T-helper 2 cell (primary cell): ENCODE results near the gene WWTR1.
A peak's percentile ranks its signal among the peaks of the same experiment; 100 is the strongest.

Source experiments
- DNase-seq, 5 experiments: peaks; one replicate each; pipeline versions ENCODE4 v3.0.0 to v3.0.0-alpha.2; 2012 to 2022
- total RNA-seq, 2 donors: gene quantifications; one replicate each; lab custom pipeline; 2026; lab: John Stamatoyannopoulos, UW

WWTR1 gene
- total RNA-seq: 0.62 to 2.8 reads per million in 2 donors

DNA sequence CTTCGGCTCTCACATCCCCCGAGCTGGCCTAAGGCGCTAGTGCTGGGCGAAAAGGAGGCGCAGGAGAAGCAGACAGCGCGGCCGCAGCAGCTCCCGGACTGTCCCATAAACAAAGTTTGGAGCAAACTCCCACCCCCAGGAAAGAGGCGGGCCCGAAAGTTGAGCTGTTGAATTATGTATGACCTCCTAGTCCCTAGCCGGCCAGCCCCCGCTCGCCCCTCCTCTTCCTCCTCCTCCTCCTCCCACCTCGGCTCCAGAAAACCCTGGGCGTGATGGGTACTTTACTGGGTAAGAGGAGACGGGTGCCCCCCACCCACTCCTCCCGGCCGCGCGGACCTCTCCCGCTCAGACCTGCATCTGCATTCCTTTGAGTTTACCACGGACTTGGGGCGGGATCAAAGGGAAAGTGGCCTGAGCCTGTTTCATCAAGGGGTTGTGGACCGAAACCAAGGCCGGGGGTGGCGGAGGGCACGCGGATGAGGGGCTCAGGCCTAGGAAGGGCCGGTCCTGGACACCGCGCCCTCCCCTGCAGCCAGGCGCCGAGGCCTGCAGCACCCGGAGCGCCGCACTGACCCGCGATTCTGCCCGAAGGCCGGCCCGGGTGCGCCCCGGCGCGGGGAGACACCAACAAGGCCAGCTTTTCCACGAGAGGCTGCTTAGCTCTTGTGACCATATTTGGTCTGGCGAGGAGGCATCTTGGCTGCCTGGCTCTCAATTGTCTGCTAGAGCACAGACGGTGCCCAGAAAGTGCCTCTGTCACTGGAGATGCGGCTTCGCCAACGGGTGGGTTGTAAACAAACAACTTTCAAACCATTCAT is at the start of gene WWTR1:
Gene WWTR1 (minus strand): TSS at position 100 of the 818 bp plus-strand sequence. CDS start 719 bp downstream, outside the sequence.
- DNase-seq: peak in 4 of 5 experiments; percentile 7 to 82 (median 10)

- no peak for DNase-seq
Observed at GRCh38 chr3:149706905-149707304, 49.1 kb upstream of the WWTR1 start.

- DNase-seq: no peak
Observed at GRCh38 chr3:149705416-149705815, 47.6 kb upstream of the WWTR1 start.

DNA sequence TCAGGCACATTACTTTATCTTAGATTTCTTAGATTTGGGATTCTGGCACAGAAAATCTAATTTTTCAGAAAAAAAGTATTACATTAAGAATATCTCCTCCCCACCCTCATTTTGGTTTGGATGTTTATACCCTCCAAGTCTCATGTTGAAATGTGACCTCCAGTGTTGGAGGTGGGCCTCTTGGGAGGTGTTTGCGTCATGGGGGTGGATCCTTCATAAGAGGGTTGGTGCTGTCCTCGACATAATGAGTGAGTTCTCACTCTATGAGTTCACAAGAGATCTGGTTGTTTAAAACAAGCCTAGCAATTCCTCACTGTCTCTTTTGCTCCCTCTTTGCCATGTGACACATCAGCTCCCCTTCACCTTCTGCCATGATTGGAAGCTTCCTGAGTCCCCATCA is 45.6 kb upstream of the WWTR1 start:
- no peak for DNase-seq

GRCh38 chr3:149702691-149703441 is 45.0 kb upstream of the WWTR1 start:
- DNase-seq: peak in 1 of 5 experiments; percentile 82

GRCh38 chr3:149701977-149702350 is 44.1 kb upstream of the WWTR1 start:
- peak in 1 of 5 experiments; percentile 86 for DNase-seq

GRCh38 chr3:149701206-149701976 is 43.6 kb upstream of the WWTR1 start:
- DNase-seq: peak in 3 of 5 experiments; percentile 5 to 87 (median 23)

DNA sequence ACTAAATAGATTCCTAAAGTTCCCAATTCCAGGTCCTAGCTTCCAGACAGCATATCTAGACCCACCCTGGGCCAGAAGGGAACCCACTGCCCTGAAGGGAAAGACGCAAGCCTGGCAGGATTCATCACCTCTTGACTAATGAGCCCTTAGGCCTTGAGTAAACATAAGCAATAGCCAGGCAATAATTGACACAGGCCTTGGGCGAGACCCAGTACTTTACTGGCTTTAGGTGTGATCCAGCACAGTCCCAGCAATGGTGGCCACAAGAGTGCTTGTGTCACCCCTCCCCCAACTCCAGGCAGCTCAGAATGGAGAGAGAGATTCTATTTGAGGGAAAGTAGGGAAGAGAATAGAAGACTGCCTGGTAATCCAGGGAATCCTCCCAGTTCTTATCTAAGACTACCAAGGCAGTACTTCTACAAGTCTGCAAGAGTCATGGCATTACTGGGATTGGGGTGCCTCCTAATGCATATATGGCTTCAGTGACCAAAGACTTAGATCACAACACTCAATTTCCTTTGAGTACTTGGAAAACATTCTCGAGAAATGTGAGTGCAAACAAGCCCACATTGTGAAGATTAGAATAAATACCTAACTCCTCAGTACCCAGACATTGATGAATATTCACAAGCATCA is 30.4 kb upstream of the WWTR1 start:
- no peak for DNase-seq

GRCh38 chr3:149686996-149687395 is 29.2 kb upstream of the WWTR1 start:
- no peak for DNase-seq

DNA sequence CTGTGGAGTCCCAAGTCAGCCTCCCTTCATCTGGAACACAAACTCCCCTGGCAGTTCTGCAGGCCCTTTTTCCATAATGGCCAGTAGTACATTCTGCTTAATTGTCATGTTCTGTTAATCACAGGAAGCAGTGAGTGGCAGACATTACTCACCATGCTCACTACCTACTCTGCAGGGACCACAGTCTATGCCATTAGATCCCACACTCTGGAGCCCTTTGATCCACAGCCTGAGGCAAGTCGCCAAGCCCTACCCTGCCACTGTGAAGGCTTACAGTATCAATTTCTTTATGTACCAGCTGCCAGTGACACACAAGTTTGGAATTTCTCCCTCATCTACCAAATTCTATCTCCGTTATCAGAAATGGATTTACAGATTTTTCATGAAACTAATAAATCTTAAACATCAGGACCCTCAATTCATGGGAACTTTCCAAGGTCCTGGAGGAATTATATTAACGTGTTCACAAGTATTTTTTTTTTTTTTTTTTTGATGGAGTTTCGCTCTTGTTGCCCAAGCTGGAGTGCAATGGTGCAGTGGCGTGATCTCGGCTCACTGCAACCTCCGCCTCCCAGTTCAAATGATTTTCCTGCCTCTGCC is 20.6 kb upstream of the WWTR1 start:
- DNase-seq: no peak

GRCh38 chr3:149673393-149673792 is 15.6 kb upstream of the WWTR1 start:
- DNase-seq: no peak

GRCh38 chr3:149670742-149671492 is 13.1 kb upstream of the WWTR1 start:
- DNase-seq: peak in 1 of 5 experiments; percentile 23

- DNase-seq: no peak
Observed at GRCh38 chr3:149667576-149667975, 9.8 kb upstream of the WWTR1 start.

DNA sequence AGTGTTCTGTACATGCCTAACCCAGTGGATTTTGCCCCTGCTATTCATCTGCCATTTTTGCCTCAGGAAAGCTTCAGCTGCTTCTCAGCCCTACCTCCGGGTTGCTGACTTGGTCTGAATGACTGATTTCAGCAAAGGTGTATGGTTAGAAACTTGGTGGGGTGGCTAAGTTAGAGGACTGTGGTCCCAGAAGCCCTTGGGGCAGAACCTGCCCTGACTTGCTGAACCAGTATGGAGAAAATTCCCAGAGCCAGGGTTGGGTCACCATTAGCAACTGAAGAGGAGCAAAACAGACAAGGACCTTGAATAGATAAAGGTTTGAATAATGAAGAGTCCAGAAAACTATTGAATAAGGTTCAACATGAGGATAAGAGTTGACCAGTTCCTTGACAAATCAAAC is 6.1 kb upstream of the WWTR1 start:
- DNase-seq: no peak

- DNase-seq: no peak
Observed at GRCh38 chr3:149662240-149662887, 4.5 kb upstream of the WWTR1 start.

- no peak for DNase-seq
Observed at GRCh38 chr3:149660462-149660861, 2.6 kb upstream of the WWTR1 start.

GRCh38 chr3:149658744-149659497 is 1.1 kb upstream of the WWTR1 start:
- peak in 1 of 5 experiments; percentile 11 for DNase-seq

GRCh38 chr3:149657321-149657925 is 402 bp downstream of the WWTR1 start:
- peak in 3 of 5 experiments; percentile 8 to 67 (median 17) for DNase-seq

DNA sequence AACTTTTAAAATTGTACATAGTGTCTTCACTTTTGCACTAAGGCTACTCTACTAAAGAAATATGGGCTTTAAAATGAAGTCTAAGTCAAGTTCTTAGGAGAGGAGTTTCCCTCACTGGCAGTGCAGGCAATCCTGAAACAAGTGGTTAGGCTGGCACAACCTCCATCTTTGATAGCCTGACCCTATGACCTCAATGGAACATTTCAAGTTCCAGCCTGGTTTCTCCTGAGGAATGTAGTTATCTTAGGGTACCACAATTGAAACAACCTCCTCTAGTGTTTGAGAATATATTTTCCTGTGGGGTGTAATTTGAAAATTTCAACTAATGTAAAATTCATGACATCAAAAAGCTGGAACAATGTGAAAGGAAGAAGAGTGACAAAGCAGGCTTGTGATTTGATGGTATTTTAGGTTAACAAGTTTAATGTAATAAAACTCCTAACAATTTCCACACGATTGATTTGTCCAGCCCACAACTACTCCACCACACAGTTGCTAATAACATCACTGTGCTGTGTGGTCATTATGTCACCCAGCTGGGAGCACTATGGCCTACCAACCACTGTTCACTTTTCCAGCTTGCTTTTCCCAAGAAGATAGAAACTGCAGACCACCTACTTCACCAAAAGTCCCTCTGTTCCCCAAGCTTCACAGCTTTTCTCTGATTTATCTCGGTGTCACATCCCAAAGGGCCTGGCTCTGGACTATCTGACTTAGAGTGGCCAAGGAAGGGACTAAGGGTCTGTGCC is 1.8 kb downstream of the WWTR1 start:
- no peak for DNase-seq
